Subcutaneous adipose tissue (tissue), 4 donors: ENCODE data around the gene SCGB1C1. TPM values are rescaled to one million over a fixed set of nuclear protein-coding genes. Genes with fewer than 3 reads are reported as not detected.

Source experiments
- CTCF ChIP-seq: fragments of 450-650 bp; IDR thresholded peaks from one replicate; pipeline ENCODE4 v1.5.1; 2016; ENCODE audit warnings: low read depth, mild to moderate bottlenecking, control low read depth, antibody characterized with exemption, moderate library complexity
- total RNA-seq, 4 donors: library from RNA; depleted of rRNA; stranded (reverse); fragments of >200 nt; gene quantifications; one replicate each; pipeline ENCODE4 v1.1.0, GENCODE V29; 2016

The SCGB1C1 gene
- total RNA-seq, 4 donors from 2014 or later = not detected

- no peak for TF ChIP-seq CTCF
Measured at GRCh38 chr11:225734-226453, 33.0 kb downstream of the SCGB1C1 start.

GRCh38 chr11:227824-228379 lies 35.0 kb downstream of the SCGB1C1 start:
- TF ChIP-seq CTCF = no peak

GRCh38 chr11:230431-230830 lies 37.6 kb downstream of the SCGB1C1 start:
- TF ChIP-seq CTCF = no peak

- no peak for TF ChIP-seq CTCF
Measured at GRCh38 chr11:232783-233565, 40.1 kb downstream of the SCGB1C1 start.

- TF ChIP-seq CTCF = no peak
Measured at GRCh38 chr11:235180-235579, 42.3 kb downstream of the SCGB1C1 start.

GRCh38 chr11:235609-235996 lies 42.7 kb downstream of the SCGB1C1 start:
- no peak for TF ChIP-seq CTCF
